T follicular helper cell (primary cell): Measurements from ENCODE around the gene CCL20.

ENCODE experiments used
- DNase-seq: peaks from one replicate; pipeline ENCODE4 v3.0.0-alpha.2; 2020; ENCODE audit warnings: low read depth

Gene CCL20

DNA sequence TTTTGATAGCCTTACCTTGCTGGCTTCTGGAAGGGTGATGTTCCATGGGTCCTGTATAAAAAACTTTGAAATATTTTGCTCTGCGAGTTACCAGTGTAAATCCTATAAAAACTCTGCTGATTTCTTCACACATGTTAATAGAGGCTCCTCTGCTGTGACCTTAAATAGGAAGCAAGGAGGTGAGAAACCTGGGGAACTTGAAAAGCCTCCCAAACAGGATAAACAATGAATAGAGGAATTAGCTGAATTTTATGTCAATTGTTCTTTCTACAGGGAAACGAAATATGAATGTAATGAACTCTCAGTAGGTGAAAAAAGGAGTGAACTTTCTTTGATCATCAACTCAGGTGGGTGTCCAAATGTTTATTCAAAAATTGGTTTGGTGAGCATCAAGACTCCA, 10.8 kb upstream of the CCL20 start:
- no peak for DNase-seq

DNA sequence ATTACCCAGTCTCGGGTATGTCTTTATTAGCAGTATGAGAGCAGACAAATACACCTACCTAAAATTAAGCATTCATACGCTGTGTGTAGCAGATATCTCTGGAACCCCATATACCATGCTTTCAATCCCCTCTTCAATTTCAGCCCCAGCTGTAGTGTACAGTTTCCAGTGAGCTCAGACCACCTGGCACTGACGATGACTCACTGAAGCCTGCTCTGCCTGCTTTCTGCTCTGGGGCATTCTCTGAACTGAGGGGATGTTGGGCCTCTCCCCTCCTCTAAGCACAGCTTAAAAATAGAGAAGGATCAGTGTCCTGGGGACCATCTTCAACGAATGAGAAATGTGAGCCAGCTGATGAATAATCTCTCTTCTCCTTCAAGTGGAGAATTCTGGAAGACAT, 8.7 kb upstream of the CCL20 start:
- DNase-seq: no peak

DNA sequence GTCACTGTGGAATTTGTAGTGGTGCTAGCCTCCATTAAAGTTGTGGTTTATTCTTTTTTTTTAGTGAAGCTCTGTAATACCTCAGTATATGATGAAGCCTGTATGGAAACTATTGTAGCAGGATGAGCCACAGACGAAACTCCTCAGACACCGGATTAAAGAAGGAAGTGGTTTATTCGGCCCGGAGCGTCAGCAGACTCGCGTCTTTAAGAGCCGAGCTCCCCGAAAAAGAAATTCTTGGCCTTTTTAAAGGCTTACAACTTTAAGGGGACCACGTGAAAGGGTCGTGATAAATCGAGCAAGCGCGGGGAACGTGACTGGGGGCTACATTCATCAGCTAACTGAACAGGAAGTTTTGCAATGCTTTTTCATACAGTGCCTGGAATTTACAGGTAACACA, 8.1 kb upstream of the CCL20 start:
- no peak for DNase-seq

DNA sequence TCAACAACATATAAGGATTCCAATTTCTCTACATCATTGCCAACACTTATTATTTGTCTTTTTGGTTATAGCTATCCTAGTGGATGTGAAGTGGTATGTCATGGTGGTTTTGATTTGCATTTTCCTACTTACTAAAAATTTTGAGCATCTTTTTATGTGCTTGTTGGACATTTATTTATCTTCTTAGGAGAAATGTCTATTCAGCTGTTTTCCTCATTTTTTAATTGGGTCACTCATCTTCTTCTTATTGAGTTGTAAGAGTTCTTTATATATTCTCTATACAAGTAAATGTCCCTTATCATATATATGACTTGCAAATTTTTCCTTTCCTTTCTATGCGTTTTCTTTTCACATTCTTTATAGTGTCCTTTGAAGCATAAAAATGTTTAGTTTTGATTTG, 4.7 kb upstream of the CCL20 start:
- no peak for DNase-seq

DNA sequence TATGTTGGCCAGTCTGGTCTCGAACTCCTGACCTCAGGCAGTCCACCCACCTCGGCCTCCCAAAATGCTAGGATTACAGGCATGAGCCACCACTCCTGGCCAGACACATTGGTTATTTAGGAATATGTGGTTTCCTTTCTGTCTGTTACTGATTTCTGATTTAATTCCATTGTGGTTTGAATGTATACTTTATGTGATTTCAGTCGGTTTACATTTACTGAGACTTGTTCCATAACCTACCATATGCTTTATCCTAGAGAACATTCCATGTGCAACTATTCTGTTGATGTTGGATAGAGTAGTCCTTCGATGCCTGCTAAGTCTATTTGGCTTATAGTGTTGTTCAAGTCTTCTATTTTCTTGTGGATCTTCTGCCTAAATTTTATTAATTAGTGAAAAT, 1.6 kb upstream of the CCL20 start:
- no peak for DNase-seq

DNA sequence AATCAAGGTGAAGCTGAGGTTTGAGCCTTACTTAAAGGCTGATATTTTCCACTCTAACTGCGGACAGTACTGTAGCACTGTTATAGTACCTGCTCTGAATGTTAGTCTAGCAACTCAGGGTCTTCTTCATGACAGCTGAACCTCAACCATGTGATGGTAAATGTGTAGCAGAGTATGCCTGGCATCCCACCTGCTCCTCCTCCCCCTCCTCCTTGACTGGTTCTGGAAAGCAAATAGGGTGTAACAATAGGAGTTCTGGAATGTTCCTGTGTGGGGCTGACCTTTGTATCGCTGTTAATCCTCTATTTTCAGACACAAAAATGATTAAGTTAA, 447 bp upstream of the CCL20 start:
- no peak for DNase-seq

DNA sequence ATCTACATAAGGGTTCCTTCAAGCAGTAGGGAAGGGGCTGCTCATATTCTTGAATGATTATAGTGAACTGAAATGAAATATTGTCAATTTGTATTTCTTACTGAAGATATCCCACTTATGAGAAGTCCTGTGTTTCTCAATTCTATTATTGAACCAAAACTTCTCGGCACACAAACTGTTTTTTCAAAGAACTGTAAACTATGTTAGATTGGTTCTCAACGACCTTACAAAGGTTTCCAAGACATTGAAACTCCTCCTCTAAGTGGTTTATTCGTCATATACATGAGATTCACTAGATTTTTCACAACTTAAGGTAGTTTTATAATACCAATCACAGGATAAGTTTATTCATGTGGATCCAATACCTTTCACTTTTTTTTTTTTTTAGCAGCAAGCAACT, 1.4 kb downstream of the CCL20 start:
- no peak for DNase-seq

DNA sequence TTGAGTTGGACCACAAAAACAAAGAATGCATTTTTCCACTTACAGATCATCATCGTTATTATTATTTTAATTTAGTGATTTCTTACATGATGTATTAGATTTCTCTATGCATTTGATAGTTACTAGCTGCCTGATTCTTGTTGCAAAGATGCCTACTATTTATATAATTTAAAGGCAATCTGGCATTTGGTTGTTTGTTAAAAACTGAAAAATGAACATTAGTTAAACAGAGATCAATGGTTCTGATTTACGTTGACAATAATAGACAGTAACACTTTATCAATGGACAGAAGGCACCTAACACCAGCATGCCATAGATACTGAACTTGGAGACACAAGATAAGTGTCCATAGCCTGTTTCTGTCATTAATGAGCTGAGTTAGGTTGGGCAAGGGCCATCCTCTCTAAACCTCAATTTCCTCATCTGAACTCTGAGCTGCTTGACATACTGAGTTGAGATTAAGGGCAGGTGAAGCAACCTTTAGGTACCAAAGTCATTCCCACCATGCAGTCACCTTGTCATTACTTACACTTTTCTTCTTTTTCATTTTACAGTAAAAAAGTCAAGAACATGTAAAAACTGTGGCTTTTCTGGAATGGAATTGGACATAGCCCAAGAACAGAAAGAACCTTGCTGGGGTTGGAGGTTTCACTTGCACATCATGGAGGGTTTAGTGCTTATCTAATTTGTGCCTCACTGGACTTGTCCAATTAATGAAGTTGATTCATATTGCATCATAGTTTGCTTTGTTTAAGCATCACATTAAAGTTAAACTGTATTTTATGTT, 3.1 kb downstream of the CCL20 start:
- no peak for DNase-seq

DNA sequence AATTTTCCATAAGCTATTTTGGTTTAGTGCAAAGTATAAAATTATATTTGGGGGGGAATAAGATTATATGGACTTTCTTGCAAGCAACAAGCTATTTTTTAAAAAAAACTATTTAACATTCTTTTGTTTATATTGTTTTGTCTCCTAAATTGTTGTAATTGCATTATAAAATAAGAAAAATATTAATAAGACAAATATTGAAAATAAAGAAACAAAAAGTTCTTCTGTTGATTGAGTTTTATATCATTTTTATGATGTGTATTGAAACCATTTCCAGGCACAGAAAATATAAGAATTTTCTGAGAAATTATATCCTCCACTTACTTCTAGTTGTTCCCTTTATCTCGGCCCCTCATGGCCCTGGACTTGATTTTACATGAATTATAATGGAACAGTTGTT, 3.7 kb downstream of the CCL20 start:
- DNase-seq: no peak

DNA sequence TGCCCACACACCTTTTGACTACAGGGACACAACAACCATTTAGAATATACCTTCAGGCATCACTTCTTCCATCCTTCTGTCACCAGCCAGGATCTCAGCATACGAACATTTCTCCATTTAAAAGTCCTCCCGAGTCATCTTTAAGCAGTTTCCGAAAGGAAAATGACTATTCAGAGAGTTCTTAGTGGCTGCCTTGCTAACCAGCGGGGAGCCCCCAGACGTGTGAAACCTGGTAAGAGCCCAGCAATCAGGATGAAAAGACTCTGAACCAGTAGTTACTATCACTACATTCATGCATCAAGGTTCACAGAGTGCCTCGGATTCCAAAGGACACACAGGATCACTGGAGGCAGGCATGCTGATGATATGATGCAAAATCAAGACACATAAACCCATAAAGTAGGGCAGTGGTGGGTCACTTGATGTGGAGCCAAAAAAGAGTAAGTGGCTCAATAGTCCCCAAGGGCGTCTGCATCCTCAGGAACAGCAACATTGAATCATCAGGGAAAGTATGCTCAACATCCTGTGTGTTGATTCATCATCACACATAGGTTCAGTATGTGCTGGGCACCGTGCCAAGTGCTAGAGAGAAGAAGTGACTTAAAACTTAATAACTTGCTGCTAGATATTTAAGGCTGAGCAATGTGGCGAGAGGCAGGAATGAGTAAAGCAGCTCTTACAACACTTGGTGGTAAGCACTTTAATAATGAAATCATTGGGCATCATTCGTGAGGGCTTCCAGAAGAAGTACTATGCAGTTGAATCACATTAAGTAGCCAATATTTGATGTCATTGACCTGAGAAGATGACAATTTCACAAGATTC, 4.4 kb downstream of the CCL20 start:
- DNase-seq: peak; percentile 22

DNA sequence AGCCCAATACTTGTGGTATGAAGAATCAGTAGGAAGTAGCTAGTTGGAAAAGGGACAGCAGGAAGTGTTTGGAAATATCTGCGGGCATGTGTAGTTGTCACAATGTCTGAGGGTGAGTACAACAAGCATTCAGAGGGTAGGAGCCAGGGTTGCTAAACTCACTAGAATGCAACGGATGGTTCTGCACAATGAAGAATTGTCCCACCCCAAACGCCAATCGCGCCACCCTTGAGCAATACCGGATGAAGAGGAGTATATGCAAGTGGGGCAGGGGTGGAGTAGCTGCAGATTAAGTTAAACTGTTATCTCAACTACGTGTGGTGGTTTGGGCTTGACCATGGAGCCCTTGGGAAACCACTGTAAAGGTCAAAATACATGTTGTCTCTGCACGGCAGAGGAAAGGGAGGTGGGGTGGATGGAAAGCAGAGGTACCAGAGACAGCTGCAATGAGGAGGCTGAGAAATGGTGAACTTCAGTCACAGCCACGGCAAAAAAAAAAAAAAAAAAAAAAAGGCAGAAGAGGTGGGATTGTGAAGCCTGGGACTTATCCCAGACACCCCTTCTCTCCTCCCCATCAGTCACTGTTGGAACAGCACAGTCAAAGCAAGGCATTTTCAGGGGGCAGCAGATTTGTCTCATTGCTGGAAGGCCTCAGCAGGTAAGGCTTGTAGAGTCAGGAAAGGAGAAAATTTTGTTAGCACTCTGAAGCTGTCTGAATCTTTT, 5.2 kb downstream of the CCL20 start:
- no peak for DNase-seq

DNA sequence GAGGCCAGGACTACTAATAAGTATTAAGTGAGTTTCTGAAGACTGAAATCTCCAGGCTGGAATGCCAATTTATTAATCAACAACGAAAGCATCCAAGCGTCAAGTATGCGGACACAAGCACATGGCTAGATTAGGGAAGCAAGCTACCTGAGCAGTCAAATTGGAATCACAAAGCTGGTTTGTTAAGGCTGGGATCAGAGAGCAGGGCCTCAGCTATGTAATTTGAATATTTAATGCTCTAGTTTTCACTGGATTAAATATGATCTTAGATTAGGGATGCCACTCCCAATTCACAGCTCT, 5.7 kb downstream of the CCL20 start:
- DNase-seq: no peak

DNA sequence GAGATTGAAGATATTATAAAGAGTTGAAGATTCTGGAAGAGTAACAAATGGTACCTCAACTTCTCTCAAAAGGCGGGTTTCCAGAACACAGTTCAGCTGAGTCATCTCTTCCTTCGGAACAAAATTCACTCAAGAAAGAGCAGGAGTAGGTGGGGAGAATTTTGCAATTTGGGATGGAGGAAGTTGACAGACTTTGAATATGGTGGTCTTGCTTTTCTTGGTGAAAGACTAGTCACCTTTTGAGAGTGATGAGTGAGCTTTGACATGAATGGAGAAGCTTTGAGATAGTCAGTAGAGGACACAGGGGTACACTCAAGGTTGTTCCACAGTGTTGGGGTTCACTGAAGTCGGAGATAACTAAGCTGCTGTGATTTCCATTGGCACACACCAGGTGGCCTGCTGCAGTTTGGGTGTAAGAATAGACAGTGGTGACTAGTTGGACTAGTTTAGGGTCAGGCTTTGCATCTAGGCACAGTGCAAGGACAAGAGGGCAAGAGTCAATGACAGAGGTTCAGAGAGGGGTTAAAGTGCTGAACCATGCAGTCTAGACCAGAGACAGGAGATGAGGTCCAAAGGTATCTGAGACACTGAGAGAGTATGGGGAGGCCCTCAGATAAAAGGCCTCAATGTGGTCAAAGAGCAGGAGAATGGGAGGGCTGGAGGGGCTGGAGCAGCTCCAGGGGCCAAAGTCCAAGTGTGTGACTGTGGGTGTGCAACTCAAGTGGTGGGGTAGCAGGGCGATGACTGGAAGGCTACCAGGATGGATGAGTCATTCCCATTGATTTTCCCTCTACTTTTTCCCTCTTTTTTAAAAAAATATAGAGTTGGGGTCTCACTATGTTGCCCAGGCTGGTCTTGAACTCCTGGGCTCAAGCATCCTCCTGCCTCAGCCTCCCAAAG, 7.7 kb downstream of the CCL20 start:
- DNase-seq: no peak

DNA sequence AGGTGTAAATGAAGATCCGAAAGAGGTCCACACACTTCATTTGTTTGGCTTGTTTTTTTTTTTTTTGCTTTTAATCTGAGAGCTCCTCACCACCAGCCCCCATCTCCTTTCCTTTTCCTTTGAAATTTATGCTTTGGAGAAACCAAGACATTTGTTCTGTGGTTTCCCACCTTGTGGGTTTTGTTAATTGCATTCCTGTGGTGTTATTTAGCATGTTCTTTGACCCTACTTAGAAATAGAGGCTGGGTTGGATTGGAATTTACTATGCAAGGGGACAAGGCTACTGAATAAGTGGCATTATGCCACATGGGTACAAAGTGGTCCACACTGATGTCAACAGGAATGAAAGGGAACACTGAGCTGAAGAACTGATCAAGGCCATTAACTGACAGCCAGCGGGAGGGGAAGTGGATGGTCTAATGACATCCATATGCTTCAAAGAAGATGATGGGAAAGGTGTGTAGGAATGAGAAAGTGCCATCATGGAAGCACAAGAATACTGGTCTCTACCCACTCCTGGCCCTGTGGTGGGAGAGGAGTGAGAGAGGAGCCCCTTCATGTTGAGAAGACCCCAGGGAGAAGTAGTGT, 8.9 kb downstream of the CCL20 start:
- DNase-seq: no peak

DNA sequence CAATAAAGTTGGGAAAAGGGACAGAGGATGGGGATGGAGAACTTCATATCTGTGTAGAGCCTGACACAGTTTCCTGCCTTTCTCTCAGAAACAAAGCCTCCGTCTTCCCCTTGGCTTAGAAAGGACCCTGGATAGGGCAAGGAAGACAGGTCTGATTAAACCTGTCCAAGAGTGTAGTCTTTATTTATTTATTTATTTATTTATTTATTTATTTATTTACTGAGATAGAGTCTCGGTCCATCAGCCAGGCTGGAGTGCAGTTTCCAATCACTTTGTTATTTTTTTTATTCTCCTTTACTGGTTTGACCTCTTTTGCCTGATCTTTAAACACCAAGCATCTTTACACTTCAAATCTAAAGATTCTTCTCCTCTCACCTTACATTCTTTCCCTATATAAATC, 10.3 kb downstream of the CCL20 start:
- DNase-seq: no peak

DNA sequence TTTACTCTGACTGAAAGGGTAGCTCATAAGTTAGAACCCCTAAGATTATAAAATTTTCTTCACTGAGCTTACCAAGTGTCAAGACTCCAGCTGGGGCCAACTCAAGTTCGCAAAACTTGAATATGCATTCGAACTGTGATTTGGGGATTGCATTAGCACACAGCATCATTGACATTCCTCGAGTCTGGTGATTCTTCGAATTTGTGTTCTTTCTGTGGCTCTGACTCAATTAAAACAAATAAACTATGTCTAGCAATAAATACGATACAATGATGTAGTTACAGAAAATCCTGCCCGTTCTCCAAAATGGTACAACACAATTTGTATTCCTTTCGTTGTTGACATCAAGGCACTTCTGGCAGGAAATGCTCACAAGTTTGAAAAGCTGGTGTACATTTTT, 11.1 kb downstream of the CCL20 start:
- DNase-seq: no peak

DNA sequence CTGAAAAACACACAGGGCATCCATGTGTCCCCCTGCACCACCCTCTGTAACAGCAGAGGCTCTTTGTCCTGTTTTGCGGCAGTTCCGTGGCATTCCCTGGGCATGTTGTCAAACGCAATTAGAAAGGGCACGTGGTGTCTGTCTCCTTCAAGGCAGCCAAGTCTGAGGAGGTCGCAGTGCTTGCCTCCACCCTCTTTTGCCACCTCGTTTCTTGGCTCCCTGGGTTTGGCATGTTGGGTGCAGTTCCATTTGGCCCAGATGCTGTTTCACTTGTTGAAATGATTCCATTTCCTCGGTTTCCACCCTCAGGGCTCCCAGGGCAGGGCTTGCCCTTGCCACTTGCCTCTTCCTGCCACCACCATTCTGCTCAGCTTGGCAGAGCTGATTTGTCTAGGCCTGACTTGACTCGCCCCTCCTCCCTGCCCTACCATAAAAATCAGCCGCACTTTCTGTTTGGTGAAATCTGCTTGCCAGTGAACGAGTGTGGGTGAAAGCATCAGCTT, 12.4 kb downstream of the CCL20 start:
- DNase-seq: no peak

DNA sequence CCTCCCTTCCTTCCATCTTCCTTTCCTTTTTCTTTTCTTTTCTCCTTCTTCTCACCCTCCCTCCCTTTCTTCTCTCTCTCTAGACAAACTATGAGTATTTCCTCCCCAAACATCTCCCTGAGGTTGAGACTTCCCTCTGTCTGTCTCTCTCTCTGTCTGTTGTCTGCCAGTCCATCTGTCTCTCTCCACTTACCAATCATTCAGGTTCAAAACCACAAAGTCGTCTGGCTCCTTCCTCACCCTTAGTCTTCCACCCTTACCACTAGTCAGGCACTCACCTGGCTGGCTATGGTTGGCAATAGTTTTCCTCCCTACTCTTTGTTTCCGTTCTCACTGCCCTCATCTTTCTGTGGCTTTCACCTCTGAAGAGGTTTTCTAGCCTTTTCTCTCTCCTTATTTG, 12.9 kb downstream of the CCL20 start:
- no peak for DNase-seq

DNA sequence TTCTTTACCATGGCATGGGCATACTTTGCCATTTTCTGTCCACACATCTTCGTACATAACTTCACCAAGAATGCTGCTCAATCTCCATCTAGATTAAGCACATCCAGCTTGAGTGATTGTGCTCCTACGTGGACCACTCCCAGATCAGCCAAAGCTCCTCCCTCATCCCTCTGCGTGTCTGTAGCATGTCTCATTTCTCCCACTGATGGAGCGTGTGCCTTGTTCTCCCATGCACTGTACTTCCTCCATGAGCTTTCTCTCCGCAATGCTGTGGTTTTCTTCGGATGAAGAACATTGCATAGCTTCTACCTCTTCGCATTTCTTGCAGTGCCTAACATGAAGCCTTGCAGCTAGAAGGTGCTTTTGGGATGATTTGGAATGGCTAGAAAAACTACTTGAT, 13.5 kb downstream of the CCL20 start:
- DNase-seq: no peak

DNA sequence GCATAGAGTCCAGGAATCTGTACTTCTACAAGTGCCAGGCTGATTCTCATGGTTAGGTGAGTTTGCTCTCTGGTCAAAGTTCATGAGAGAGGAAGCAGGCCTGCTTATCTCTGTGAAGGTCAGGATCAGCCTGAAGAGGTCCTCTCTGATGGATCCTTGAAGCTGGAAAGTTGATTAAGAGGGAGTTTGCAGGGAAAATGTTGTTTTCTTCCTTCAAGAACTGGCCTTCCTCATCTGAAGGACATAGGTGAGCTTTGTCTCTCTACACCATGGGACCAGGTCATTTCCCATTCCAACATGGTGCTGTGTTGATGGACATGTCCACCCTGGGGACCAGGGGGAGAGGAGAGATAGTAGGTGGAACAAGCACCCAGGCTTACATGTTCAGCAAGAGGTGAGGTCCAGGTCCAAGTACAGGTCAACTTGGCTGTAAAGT, 14.9 kb downstream of the CCL20 start:
- DNase-seq: no peak

DNA sequence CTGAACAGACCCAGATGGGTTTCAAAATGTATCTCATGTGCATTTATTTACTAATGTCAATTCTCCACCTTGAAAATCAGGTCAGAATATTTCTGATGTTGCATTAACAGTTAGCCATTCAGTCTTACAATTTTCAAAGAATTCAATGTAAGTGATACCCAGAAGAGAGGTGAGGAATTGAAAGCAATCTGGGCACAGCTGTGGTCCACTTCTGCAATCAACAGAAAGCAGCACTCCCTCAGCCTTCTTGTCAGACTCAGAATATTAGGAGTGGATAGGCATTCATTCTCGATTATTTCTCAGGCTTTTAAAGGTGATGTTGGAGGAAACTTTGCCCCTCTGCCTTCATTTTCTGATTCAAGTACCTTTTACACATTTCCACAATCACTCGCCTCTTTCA, 15.7 kb downstream of the CCL20 start:
- DNase-seq: no peak

DNA sequence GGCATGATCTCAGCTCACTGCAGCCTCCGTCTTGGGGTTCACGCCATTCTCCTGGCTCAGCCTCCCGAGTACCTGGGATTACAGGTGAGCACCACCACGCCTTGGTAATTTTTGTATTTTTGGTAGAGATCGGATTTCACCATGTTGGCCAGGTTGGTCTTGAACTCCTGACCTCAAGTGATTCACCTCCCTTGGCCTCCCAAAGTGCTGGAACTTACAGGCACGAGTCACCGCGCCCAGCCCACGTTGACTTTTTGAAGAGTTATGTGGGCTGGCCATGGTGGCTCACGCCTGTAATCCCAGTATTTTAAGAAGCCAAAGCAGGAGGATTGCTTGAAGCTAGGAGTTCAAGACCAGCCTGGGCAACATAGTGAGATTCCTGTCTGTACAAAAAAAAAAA, 20.8 kb downstream of the CCL20 start:
- DNase-seq: no peak
